Liver (tissue), 3 donors: ENCODE measurements around the gene LEKR1.

Source experiments
- ATF3 ChIP-seq: IDR thresholded peaks from 2 replicates; pipeline ENCODE4 v1.6.1; 2016; ENCODE audit warnings: antibody characterized with exemption
- EGR1 ChIP-seq, 2 donors: IDR thresholded peaks; 2 replicates each; pipeline ENCODE4 v1.6.1; 2016 to 2018; ENCODE audit warnings: antibody characterized with exemption in 2 of 2, low read depth in 2 of 2
- GABPA ChIP-seq, 2 donors: IDR thresholded peaks in 1 of 2; conservative IDR thresholded peaks in 1 of 2; 2 replicates each; pipeline ENCODE4 v1.6.1; 2016; ENCODE audit warnings: antibody characterized with exemption in 2 of 2, mild to moderate bottlenecking in 1 of 2, moderate library complexity in 1 of 2
- JUND ChIP-seq, 2 donors: IDR thresholded peaks; 2 replicates each; pipeline ENCODE4 v1.6.1; 2016; ENCODE audit warnings: antibody characterized with exemption in 2 of 2
- NR2F2 ChIP-seq: IDR thresholded peaks from 2 replicates; pipeline ENCODE4 v1.6.1; 2016; ENCODE audit warnings: antibody characterized with exemption
- RAD21 ChIP-seq, 2 donors: IDR thresholded peaks; 2 replicates each; pipeline ENCODE4 v1.6.1; 2016; ENCODE audit warnings: antibody characterized with exemption in 2 of 2, mild to moderate bottlenecking in 2 of 2
- REST ChIP-seq: IDR thresholded peaks from 2 replicates; pipeline ENCODE4 v1.6.1; 2016; ENCODE audit warnings: antibody characterized with exemption, mild to moderate bottlenecking
- RXRA ChIP-seq, 2 donors: IDR thresholded peaks; 2 replicates each; pipeline ENCODE4 v1.6.1; 2017 to 2018; ENCODE audit warnings: antibody characterized with exemption in 2 of 2, mild to moderate bottlenecking in 1 of 2
- SP1 ChIP-seq: IDR thresholded peaks from 2 replicates; pipeline ENCODE4 v1.6.1; 2018; ENCODE audit warnings: antibody characterized with exemption, mild to moderate bottlenecking
- TAF1 ChIP-seq: conservative IDR thresholded peaks from 2 replicates; pipeline ENCODE4 v1.6.1; 2016; ENCODE audit warnings: antibody characterized with exemption, mild to moderate bottlenecking
- YY1 ChIP-seq: IDR thresholded peaks from 2 replicates; pipeline ENCODE4 v1.6.1; 2016; ENCODE audit warnings: antibody characterized with exemption, mild to moderate bottlenecking
- ZBTB33 ChIP-seq: IDR thresholded peaks from 2 replicates; pipeline ENCODE4 v1.6.1; 2016; ENCODE audit warnings: antibody characterized with exemption
- TF ChIP-seq, protein P1 (sequence below): fragments of 150-350 bp; IDR thresholded peaks from 2 replicates; pipeline ENCODE4 v1.5.1; 2017; ENCODE audit warnings: improper control_type of control experiment, low read depth, low read length; ENCODE audit not compliant: missing input control
- donor health status: healthy.
- donor health status: healthy.

- TF ChIP-seq, protein P1, sequence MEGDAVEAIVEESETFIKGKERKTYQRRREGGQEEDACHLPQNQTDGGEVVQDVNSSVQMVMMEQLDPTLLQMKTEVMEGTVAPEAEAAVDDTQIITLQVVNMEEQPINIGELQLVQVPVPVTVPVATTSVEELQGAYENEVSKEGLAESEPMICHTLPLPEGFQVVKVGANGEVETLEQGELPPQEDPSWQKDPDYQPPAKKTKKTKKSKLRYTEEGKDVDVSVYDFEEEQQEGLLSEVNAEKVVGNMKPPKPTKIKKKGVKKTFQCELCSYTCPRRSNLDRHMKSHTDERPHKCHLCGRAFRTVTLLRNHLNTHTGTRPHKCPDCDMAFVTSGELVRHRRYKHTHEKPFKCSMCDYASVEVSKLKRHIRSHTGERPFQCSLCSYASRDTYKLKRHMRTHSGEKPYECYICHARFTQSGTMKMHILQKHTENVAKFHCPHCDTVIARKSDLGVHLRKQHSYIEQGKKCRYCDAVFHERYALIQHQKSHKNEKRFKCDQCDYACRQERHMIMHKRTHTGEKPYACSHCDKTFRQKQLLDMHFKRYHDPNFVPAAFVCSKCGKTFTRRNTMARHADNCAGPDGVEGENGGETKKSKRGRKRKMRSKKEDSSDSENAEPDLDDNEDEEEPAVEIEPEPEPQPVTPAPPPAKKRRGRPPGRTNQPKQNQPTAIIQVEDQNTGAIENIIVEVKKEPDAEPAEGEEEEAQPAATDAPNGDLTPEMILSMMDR: no peak
- TF ChIP-seq GABPA (IDR thresholded peaks at IDR 0.05 in 1 of 2, conservative IDR thresholded peaks at IDR 0.05 in 1 of 2): no peak
- no peak for TF ChIP-seq YY1
- no peak for TF ChIP-seq SP1
- TF ChIP-seq JUND (IDR thresholded peaks at IDR 0.05): no peak
- TF ChIP-seq REST: no peak
- no peak for TF ChIP-seq TAF1
- TF ChIP-seq RAD21 (IDR thresholded peaks at IDR 0.05): no peak
- no peak for TF ChIP-seq EGR1 (IDR thresholded peaks at IDR 0.05; ENCODE audit: low read depth in 2 of 2)
- no peak for TF ChIP-seq ZBTB33
- TF ChIP-seq RXRA (IDR thresholded peaks at IDR 0.05): no peak
- no peak for TF ChIP-seq ATF3
- no peak for TF ChIP-seq NR2F2
Measured at GRCh38 chr3:157066335-157067098, 240.4 kb downstream of the LEKR1 start.
